HCT116 (cell line): ENCODE measurements around the gene FER. TPM values are rescaled to one million over a fixed set of nuclear protein-coding genes. Genes with fewer than 3 reads are reported as not detected.
A peak's percentile ranks its signal among the peaks of the same experiment; 100 is the strongest.

Experiments
- ATAC-seq: fragments of 200-7000 bp; cut with Tn5 transposase; 2 replicates; pipeline ENCODE4 v1.9.1; 2020; ENCODE audit warnings: mild to moderate bottlenecking, moderate library complexity
- BruUV-seq: library from RNA; stranded (reverse); fragments of 400-500 nt; replicated peaks from 2 replicates; lab custom pipeline; 2021; lab: Mats Ljungman, UMichigan
- CTCF ChIA-PET: fragments of 300-600 bp; sonication (Branson Sonifier 250); formaldehyde crosslinking; loops from one replicate; lab custom pipeline; 2021; ENCODE audit warnings: antibody characterized with exemption; lab: Charles Lee
- POLR2A ChIA-PET: fragments of 300-600, 350-600 bp; sonication (Branson Sonifier 250); formaldehyde crosslinking; loops from one replicate; lab custom pipeline; 2021; ENCODE audit warnings: antibody characterized with exemption; lab: Charles Lee
- RAD21 ChIA-PET, 2 experiments: fragments of 300-600 bp; sonication (Branson Sonifier 250); formaldehyde crosslinking; loops; one replicate each; lab custom pipeline; 2023; ENCODE audit warnings: low total read pairs in 2 of 2; ENCODE audit not compliant: uncharacterized antibody in 2 of 2, unreplicated experiment in 2 of 2, low non-redundant PET in 1 of 2; lab: Charles Lee
- DNase-seq: peaks from one replicate; pipeline ENCODE4 v3.0.0-alpha.2; 2010; ENCODE audit warnings: low read depth, low spot score
- H2AFZ ChIP-seq: fragments of 200-600 bp; shearing (Covaris generic), sonication (generic); 2 replicates; pipeline ENCODE4 v1.6.1; 2017; ENCODE audit warnings: low read depth, mixed run types, mixed read lengths, antibody characterized with exemption, low read length; ENCODE audit not compliant: poor library complexity, severe bottlenecking
- H3K27ac ChIP-seq: 2 replicates; pipeline ENCODE4 v1.5.1; 2012; ENCODE audit warnings: low read depth, low read length
- H3K27me3 ChIP-seq: fragments of 200-600 bp; sonication (generic); 2 replicates; pipeline ENCODE4 v1.6.1; 2016; ENCODE audit warnings: mixed run types, low read length, mixed read lengths; ENCODE audit not compliant: insufficient read depth
- H3K36me3 ChIP-seq, 2 experiments: fragments of 200-500 bp in 1 of 2; fragments of 200-600 bp in 1 of 2; sonication (Bioruptor generic) in 1 of 2; sonication (generic) in 1 of 2; 2 replicates each; pipeline versions ENCODE4 v1.5.1 to v1.6.1; 2014 to 2016; ENCODE audit warnings: low read length in 2 of 2, inconsistent platforms in 1 of 2, mixed read lengths in 1 of 2, mixed run types in 1 of 2; ENCODE audit not compliant: insufficient read depth in 2 of 2, control insufficient read depth in 1 of 2
- H3K4me1 ChIP-seq, 2 experiments: fragments of 200-600 bp in 1 of 2; sonication (generic) in 1 of 2; 2 replicates each; pipeline versions ENCODE4 v1.5.1 to v1.6.1; 2012 to 2017; ENCODE audit warnings: low read length in 2 of 2, inconsistent platforms in 1 of 2, mild to moderate bottlenecking in 1 of 2, mixed read lengths in 1 of 2, mixed run types in 1 of 2, moderate library complexity in 1 of 2; ENCODE audit not compliant: insufficient read depth in 2 of 2, control insufficient read depth in 1 of 2
- H3K4me2 ChIP-seq: fragments of 200-600 bp; sonication (generic); 2 replicates; pipeline ENCODE4 v1.6.1; 2017; ENCODE audit warnings: mixed run types, low read length, mixed read lengths
- H3K4me3 ChIP-seq, 2 experiments: fragments of 200-600 bp in 1 of 2; sonication (generic) in 1 of 2; replicated peaks in 1 of 2; 2 replicates each; pipeline ENCODE4 v1.5.1; 2011 to 2016; ENCODE audit warnings: low read length in 2 of 2, control low read depth in 1 of 2, low read depth in 1 of 2, mild to moderate bottlenecking in 1 of 2, mixed read lengths in 1 of 2, mixed run types in 1 of 2
- H3K79me2 ChIP-seq: fragments of 200-600 bp; sonication (generic); 2 replicates; pipeline ENCODE4 v1.6.1; 2017; ENCODE audit warnings: mild to moderate bottlenecking, mixed run types, low read length, moderate library complexity, mixed read lengths; ENCODE audit not compliant: insufficient read depth
- H3K9ac ChIP-seq: fragments of 200-600 bp; sonication (generic); 2 replicates; pipeline ENCODE4 v1.6.1; 2016; ENCODE audit warnings: low read length, mixed read lengths
- H3K9me2 ChIP-seq: fragments of 200-600 bp; sonication (generic), shearing (Covaris generic); 2 replicates; pipeline ENCODE4 v1.6.1; 2017; ENCODE audit warnings: mixed run types, mild to moderate bottlenecking, moderate library complexity; ENCODE audit not compliant: insufficient read depth
- H3K9me3 ChIP-seq, 2 experiments: fragments of 200-500 bp in 1 of 2; fragments of 200-600 bp in 1 of 2; sonication (Bioruptor generic) in 1 of 2; sonication (generic) in 1 of 2; 2 replicates each; pipeline ENCODE4 v1.6.1; 2014 to 2017; ENCODE audit warnings: low read length in 2 of 2, mixed read lengths in 2 of 2, inconsistent platforms in 1 of 2, low read depth in 1 of 2, mild to moderate bottlenecking in 1 of 2, mixed run types in 1 of 2, moderate library complexity in 1 of 2; ENCODE audit not compliant: control insufficient read depth in 1 of 2, insufficient read depth in 1 of 2
- H4K20me1 ChIP-seq: fragments of 200-600 bp; sonication (generic), shearing (Covaris generic); 2 replicates; pipeline ENCODE4 v1.6.1; 2017; ENCODE audit warnings: mixed run types, mild to moderate bottlenecking, moderate library complexity; ENCODE audit not compliant: insufficient read depth
- CBX3 ChIP-seq: IDR thresholded peaks from 2 replicates; pipeline ENCODE4 v1.6.1; 2012; ENCODE audit warnings: low read depth
- CEBPB ChIP-seq: IDR thresholded peaks from 2 replicates; pipeline ENCODE4 v1.6.1; 2012; ENCODE audit warnings: low read depth
- ELF1 ChIP-seq: IDR thresholded peaks from 2 replicates; pipeline ENCODE4 v1.6.1; 2012; ENCODE audit warnings: low read depth, borderline replicate concordance
- EZH2 ChIP-seq: fragments of 200-600 bp; sonication (generic); IDR thresholded peaks from 2 replicates; pipeline ENCODE4 v1.6.1; 2017; ENCODE audit warnings: antibody characterized with exemption, mixed run types
- JUND ChIP-seq: IDR thresholded peaks from 2 replicates; pipeline ENCODE4 v1.6.1; 2012
- MAX ChIP-seq: IDR thresholded peaks from 2 replicates; pipeline ENCODE4 v1.6.1; 2012
- POLR2A ChIP-seq: IDR thresholded peaks from 2 replicates; pipeline ENCODE4 v1.7.0; 2011; ENCODE audit warnings: borderline replicate concordance; ENCODE audit not compliant: insufficient read depth, insufficient read length; ENCODE audit errors: extremely low read depth
- POLR2AphosphoS5 ChIP-seq: IDR thresholded peaks from 2 replicates; pipeline ENCODE4 v1.6.1; 2011; ENCODE audit warnings: mild to moderate bottlenecking, low read depth, low read length, moderate library complexity
- RAD21 ChIP-seq: IDR thresholded peaks from 2 replicates; pipeline ENCODE4 v1.6.1; 2012; ENCODE audit warnings: low read depth, mild to moderate bottlenecking
- REST ChIP-seq: IDR thresholded peaks from 2 replicates; pipeline ENCODE4 v1.6.1; 2012; ENCODE audit warnings: low read depth
- SIN3A ChIP-seq: IDR thresholded peaks from 2 replicates; pipeline ENCODE4 v1.6.1; 2012; ENCODE audit warnings: low read depth
- SP1 ChIP-seq: IDR thresholded peaks from 2 replicates; pipeline ENCODE4 v1.6.1; 2012; ENCODE audit warnings: low read depth
- SRF ChIP-seq: IDR thresholded peaks from 2 replicates; pipeline ENCODE4 v1.6.1; 2012; ENCODE audit warnings: low read depth
- YY1 ChIP-seq: IDR thresholded peaks from 2 replicates; pipeline ENCODE4 v1.6.1; 2011; ENCODE audit warnings: low read length, low read depth, moderate library complexity, mild to moderate bottlenecking; ENCODE audit not compliant: insufficient replicate concordance; ENCODE audit errors: extremely low read depth
- ZFX ChIP-seq: fragments of 450-650 bp; IDR thresholded peaks from 2 replicates; pipeline ENCODE4 v1.6.1; 2017
- ZNF274 ChIP-seq: fragments of 200-500 bp; sonication (Bioruptor generic); IDR thresholded peaks from 2 replicates; pipeline ENCODE4 v1.6.1; 2014; ENCODE audit warnings: mild to moderate bottlenecking, low read depth, low read length, inconsistent platforms
- intact Hi-C: fragments of 100-400 bp; cut with micrococcal nuclease; formaldehyde crosslinking; loops from 2 replicates; pipeline ENCODE4 v1.10.0; 2022
- total RNA-seq: library from RNA; stranded (reverse); gene quantifications from one replicate; pipeline ENCODE4 v1.2.1, GENCODE V29; 2021; ENCODE audit not compliant: unreplicated experiment
- TF ChIP-seq, protein P1 (sequence below), 3 experiments: fragments of 200-600 bp in 1 of 3; sonication (generic) in 1 of 3; IDR thresholded peaks in 2 of 3; conservative IDR thresholded peaks in 1 of 3; 2 replicates each; pipeline ENCODE4 v1.5.1; 2012 to 2017; ENCODE audit warnings: low read depth in 2 of 3, low read length in 2 of 3, antibody characterized with exemption in 1 of 3, borderline replicate concordance in 1 of 3, control low read depth in 1 of 3, mild to moderate bottlenecking in 1 of 3, mixed read lengths in 1 of 3, mixed run types in 1 of 3, moderate library complexity in 1 of 3; ENCODE audit not compliant: insufficient read depth in 1 of 3

The FER gene
- total RNA-seq, 1 experiment from 2014 or later, result 32.0 TPM

DNA sequence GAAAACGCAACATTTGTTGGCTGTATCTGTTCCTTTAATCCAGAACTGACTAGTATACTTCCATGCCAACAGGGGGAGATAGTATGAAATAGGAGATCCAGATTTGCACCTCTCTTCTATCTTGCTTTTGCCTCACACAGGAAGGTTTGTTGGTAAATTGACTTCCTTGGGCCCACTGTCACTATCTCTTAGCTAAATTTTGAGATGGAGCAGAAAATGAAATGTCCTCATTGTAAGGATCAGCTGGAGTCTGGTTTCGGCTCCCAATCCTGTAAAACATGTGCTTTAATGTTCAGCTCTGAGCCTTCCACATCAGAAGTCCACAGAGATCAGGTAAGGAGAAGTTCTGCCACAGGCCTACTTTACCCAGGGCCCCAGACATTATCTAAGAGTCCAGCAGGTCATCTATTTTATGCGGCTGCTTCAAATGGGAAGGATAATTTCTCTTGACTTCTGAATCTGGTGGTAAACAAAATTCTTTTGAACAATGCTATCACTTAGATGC is 176.8 kb downstream of the FER start:
- DNase-seq, result peak; percentile 52
- Histone ChIP-seq H3K79me2 (peaks cover 9% of the 10 kb centered on the region; the same call in 1 of the 2 replicates), H3K36me3 (no peaks in the 10 kb centered on the region), H3K4me1 (no peaks in the 10 kb centered on the region), H3K9me3 (no peaks in the 10 kb centered on the region), H3K27me3 (no peaks in the 10 kb centered on the region), H2AFZ (no peak overlapping the region), H3K9ac (peak overlapping the region; percentile 48), H3K27ac (0 out of 2 replicates have a peak overlapping the region, but pooled peaks have one; percentile 18), H4K20me1 (no peaks in the 10 kb centered on the region), H3K9me2 (no peaks in the 10 kb centered on the region), H3K4me3 (peak overlapping the region; percentile 56 to 62), H3K4me2 (peak overlapping the region; percentile 64)
- ChIA-PET CTCF (no interaction called here), RAD21 (no interaction called here), POLR2A (no interaction called here)
- TF ChIP-seq EZH2, result no peak
- TF ChIP-seq ELF1, result peak; percentile 30; the same call in 1 of the 2 replicates
- no peak for TF ChIP-seq SIN3A
- TF ChIP-seq SRF, result no peak
- peak; percentile 88 for TF ChIP-seq CBX3
- TF ChIP-seq SP1, result peak; percentile 35; the same call in 1 of the 2 replicates
- TF ChIP-seq REST, result no peak
- TF ChIP-seq ZNF274, result no peak
- peak; percentile 54 for TF ChIP-seq RAD21
- TF ChIP-seq POLR2A, result no peak
- TF ChIP-seq, protein P1, sequence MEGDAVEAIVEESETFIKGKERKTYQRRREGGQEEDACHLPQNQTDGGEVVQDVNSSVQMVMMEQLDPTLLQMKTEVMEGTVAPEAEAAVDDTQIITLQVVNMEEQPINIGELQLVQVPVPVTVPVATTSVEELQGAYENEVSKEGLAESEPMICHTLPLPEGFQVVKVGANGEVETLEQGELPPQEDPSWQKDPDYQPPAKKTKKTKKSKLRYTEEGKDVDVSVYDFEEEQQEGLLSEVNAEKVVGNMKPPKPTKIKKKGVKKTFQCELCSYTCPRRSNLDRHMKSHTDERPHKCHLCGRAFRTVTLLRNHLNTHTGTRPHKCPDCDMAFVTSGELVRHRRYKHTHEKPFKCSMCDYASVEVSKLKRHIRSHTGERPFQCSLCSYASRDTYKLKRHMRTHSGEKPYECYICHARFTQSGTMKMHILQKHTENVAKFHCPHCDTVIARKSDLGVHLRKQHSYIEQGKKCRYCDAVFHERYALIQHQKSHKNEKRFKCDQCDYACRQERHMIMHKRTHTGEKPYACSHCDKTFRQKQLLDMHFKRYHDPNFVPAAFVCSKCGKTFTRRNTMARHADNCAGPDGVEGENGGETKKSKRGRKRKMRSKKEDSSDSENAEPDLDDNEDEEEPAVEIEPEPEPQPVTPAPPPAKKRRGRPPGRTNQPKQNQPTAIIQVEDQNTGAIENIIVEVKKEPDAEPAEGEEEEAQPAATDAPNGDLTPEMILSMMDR (IDR thresholded peaks at IDR 0.05 in 2 of 3, conservative IDR thresholded peaks at IDR 0.05 in 1 of 3; ENCODE audit: borderline replicate concordance in 1 of 3, insufficient read depth in 1 of 3, low read depth in 2 of 3, low read length in 2 of 3), result peak; percentile 29 to 59 (median 58); a peak in 5 of 6 replicates
- TF ChIP-seq ZFX, result peak; percentile 54; the same call in 1 of the 2 replicates
- TF ChIP-seq MAX, result no peak
- peak; percentile 27; the same call in 1 of the 2 replicates for TF ChIP-seq JUND
- peak; percentile 48 for TF ChIP-seq YY1
- no peak for TF ChIP-seq CEBPB
- peak; percentile 64 for TF ChIP-seq POLR2AphosphoS5
- BruUV-seq, result TSS peak; percentile 90
- peak; percentile 97 for ATAC-seq
- intact Hi-C loops, result loop anchor here (2.0 to 5.0 kb wide), 5 partner anchors 242 to 918 kb away; partner anchors contain the start of gene MAN2A1
